GM12891 (cell line): ENCODE data around the gene MLYCD.

Experiments used
- DNase-seq: peaks from one replicate; pipeline ENCODE4 v3.0.0; 2011; ENCODE audit warnings: low spot score; ENCODE audit not compliant: insufficient read length
- FAIRE-seq: peaks from 2 replicates; lab custom pipeline; 2011; peaks lifted over from hg19 to GRCh38; lab: Jason Lieb, UNC
- PAX5 ChIP-seq: IDR thresholded peaks from 2 replicates; pipeline ENCODE4 v1.6.1; 2011; ENCODE audit warnings: low read length, moderate library complexity, mild to moderate bottlenecking; ENCODE audit not compliant: insufficient read depth, severe bottlenecking
- POLR2A ChIP-seq: IDR thresholded peaks from 2 replicates; pipeline ENCODE4 v1.6.1; 2011; ENCODE audit warnings: low read depth, low read length, control low read depth
- POLR2AphosphoS5 ChIP-seq: IDR thresholded peaks from 2 replicates; pipeline ENCODE4 v1.6.1; 2011; ENCODE audit warnings: low read depth, low read length, control low read depth
- POU2F2 ChIP-seq: IDR thresholded peaks from 2 replicates; pipeline ENCODE4 v1.6.1; 2011; ENCODE audit warnings: low read depth, mild to moderate bottlenecking, control low read depth, low read length, moderate library complexity
- SPI1 ChIP-seq: IDR thresholded peaks from 2 replicates; pipeline ENCODE4 v1.6.1; 2011; ENCODE audit warnings: low read depth, low read length, control low read depth
- TAF1 ChIP-seq: IDR thresholded peaks from 2 replicates; pipeline ENCODE4 v1.6.1; 2011; ENCODE audit warnings: low read depth, low read length, control low read depth

Gene MLYCD

GRCh38 chr16:83891742-83892141, 7.2 kb upstream of the MLYCD start:
- DNase-seq (no peak), FAIRE-seq (no peak)
- no peak for TF ChIP-seq SPI1
- TF ChIP-seq PAX5: no peak
- TF ChIP-seq POU2F2: no peak

GRCh38 chr16:83895243-83895642, 3.7 kb upstream of the MLYCD start:
- DNase-seq (no peak), FAIRE-seq (no peak)
- TF ChIP-seq SPI1 (no peak), POLR2A (no peak), POLR2AphosphoS5 (no peak), POU2F2 (no peak), PAX5 (no peak), TAF1 (no peak)

GRCh38 chr16:83895942-83896341, 3.0 kb upstream of the MLYCD start:
- DNase-seq: no peak
- TF ChIP-seq POU2F2 (no peak), PAX5 (no peak), POLR2AphosphoS5 (no peak), TAF1 (no peak), SPI1 (no peak), POLR2A (no peak)
- FAIRE-seq: no peak

- TF ChIP-seq SPI1 (no peak), POLR2AphosphoS5 (no peak), POU2F2 (no peak), TAF1 (no peak), PAX5 (no peak), POLR2A (no peak)
- FAIRE-seq (peak; percentile 83), DNase-seq (peak; percentile 54)
Measured at GRCh38 chr16:83899272-83899897, 470 bp downstream of the MLYCD start.

- TF ChIP-seq PAX5: no peak
- no peak for TF ChIP-seq POLR2A
- no peak for TF ChIP-seq POU2F2
- TF ChIP-seq POLR2AphosphoS5: no peak
- TF ChIP-seq TAF1: no peak
- TF ChIP-seq SPI1: no peak
- DNase-seq: no peak
- no peak for FAIRE-seq
Measured at GRCh38 chr16:83899978-83900377, 1.1 kb downstream of the MLYCD start.

GRCh38 chr16:83900571-83900970, 1.7 kb downstream of the MLYCD start:
- no peak for DNase-seq
- FAIRE-seq: no peak
- TF ChIP-seq PAX5 (no peak), SPI1 (no peak), POLR2AphosphoS5 (no peak), TAF1 (no peak)

GRCh38 chr16:83901101-83901500, 2.2 kb downstream of the MLYCD start:
- DNase-seq (no peak), FAIRE-seq (no peak)
- TF ChIP-seq SPI1: no peak
- TF ChIP-seq POLR2A: no peak
- TF ChIP-seq POU2F2: no peak
- TF ChIP-seq PAX5: no peak
- TF ChIP-seq POLR2AphosphoS5: no peak
- no peak for TF ChIP-seq TAF1

GRCh38 chr16:83903751-83904150, 4.8 kb downstream of the MLYCD start:
- no peak for DNase-seq
- TF ChIP-seq POLR2AphosphoS5: no peak
- FAIRE-seq: no peak

- DNase-seq (no peak), FAIRE-seq (no peak)
- TF ChIP-seq TAF1 (no peak), POU2F2 (no peak), POLR2A (no peak), PAX5 (no peak), SPI1 (no peak), POLR2AphosphoS5 (no peak)
Measured at GRCh38 chr16:83906683-83907082, 7.8 kb downstream of the MLYCD start.

GRCh38 chr16:83907111-83907510, 8.2 kb downstream of the MLYCD start:
- TF ChIP-seq PAX5 (no peak), SPI1 (no peak), POLR2A (no peak), POLR2AphosphoS5 (no peak), TAF1 (no peak), POU2F2 (no peak)
- DNase-seq: no peak
- FAIRE-seq: no peak

- no peak for FAIRE-seq
- no peak for DNase-seq
- TF ChIP-seq POLR2A (no peak), PAX5 (no peak), SPI1 (no peak), POLR2AphosphoS5 (no peak), TAF1 (no peak), POU2F2 (no peak)
Measured at GRCh38 chr16:83907631-83908250, 8.8 kb downstream of the MLYCD start.
